GM18505 (cell line): ENCODE results near the gene SGSM2.
"Not testable (repeated sequence)": the region's sequence is repeated elsewhere in the genome, so short reads cannot be mapped to it uniquely, and the experiment has no call there.

ENCODE experiments used
- ATAC-seq: cut with Tn5 transposase; IDR thresholded peaks from one replicate; pipeline ENCODE4 v1.9.1; 2021; ENCODE audit not compliant: unreplicated experiment
- POLR2A ChIP-seq: IDR thresholded peaks from 4 replicates; pipeline ENCODE4 v1.6.1; 2011; ENCODE audit warnings: borderline replicate concordance; ENCODE audit not compliant: insufficient read depth, insufficient read length; ENCODE audit errors: extremely low read depth

The SGSM2 gene

DNA sequence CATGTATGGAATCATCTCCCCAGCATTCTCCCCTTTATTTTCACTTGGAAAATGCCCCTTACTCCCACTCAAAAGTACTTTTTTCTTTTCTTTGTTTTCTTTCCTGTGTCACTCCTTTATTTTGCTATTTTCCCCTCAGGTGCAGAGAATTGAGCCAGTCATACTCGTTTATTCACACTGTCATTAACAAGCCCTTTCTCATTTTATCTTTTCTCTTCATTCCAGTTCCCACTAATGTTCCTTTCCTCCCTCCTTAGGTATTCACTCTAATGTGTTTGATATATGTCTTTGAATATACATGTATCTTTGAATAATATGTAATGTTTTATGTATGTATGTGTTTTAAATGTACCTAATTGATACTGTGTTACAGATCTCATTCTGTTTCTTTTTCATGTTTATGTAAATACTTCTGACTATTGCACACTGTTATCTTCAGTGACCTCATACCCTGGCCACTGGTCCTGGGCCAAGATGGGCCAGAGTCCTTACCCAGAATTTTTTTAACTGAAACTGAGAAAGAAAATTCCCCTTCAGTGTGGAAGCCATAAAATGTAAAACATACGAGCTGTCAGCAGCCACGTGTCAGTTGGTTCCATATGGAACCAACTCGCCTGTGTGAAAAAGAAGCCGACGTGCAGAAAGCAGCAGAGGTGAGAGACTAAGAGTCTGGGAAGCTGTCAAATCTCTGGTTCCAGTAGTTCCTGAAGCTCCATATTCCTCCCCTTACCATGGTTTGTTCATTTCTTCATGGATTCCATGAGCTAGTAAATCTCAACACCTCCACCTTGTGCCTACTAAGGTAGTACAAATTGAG is 27.8 kb upstream of the SGSM2 start:
- TF ChIP-seq POLR2A = no peak
- ATAC-seq = no peak

- no peak for ATAC-seq
- no peak for TF ChIP-seq POLR2A
Measured at GRCh38 chr17:2312736-2313135, 24.6 kb upstream of the SGSM2 start.

- not testable (repeated sequence) for ATAC-seq
Measured at GRCh38 chr17:2316916-2317205, 20.4 kb upstream of the SGSM2 start.

DNA sequence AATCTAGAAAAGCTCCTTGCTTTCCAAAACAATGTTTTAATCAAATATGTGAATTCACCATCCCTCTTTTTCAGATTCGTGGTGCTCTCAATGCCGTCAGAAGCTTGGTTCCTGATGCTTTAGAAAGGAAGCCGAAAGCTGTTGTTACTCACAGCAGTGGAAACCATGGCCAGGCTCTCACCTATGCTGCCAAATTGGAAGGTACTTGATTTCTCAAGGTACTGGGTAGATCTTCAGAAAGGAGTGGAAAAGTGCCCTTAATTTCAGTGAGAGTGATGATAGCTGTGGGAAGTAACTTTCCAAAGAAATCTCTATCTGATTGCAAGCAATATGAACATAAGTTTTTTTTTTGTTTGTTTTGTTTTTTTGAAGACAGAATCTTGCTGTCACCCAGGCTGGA is 19.5 kb upstream of the SGSM2 start:
- no peak for TF ChIP-seq POLR2A
- ATAC-seq = no peak

- no peak for TF ChIP-seq POLR2A
- ATAC-seq = no peak
Measured at GRCh38 chr17:2319051-2319450, 18.2 kb upstream of the SGSM2 start.

DNA sequence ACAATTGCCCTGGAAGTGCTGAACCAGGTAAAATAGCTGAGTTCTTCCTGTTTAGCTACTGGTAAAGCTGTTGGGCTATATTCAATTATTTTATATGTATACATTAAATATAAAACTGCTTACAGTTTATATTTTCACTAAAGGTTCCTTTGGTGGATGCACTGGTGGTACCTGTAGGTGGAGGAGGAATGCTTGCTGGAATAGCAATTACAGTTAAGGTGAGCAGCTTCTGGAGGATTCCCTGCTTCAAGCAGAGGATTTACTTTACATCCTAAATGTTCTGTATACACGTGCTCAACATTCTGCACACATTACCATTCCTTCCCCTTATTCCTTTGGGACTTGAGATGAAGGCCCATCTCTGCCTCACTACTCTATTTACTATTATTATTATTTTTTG is 15.9 kb upstream of the SGSM2 start:
- TF ChIP-seq POLR2A = no peak
- ATAC-seq = no peak

- ATAC-seq = no peak
- TF ChIP-seq POLR2A = no peak
Measured at GRCh38 chr17:2323629-2324314, 13.5 kb upstream of the SGSM2 start.

DNA sequence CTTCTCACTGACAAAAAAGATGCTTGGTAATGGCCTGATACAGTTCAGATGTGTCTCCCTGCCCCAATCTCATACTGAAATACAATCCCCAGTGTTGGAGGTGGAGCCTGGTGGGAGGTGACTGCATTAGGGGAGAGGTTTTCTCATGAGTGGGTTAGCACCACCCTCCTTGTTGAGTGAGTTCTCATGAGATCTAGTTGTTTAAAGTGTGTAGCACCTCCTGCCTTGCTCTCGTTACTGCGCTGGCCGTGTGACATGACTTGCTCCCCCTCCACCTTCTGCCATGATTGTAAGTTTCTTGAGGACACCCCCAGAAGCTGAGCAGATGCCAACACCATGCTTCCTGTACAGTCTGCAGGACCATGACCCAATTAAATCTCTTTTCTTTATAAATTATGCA is 6.0 kb upstream of the SGSM2 start:
- no peak for TF ChIP-seq POLR2A
- ATAC-seq = no peak

GRCh38 chr17:2335726-2336214 is 1.5 kb upstream of the SGSM2 start:
- ATAC-seq = no peak

GRCh38 chr17:2336215-2336851 is 968 bp upstream of the SGSM2 start, which contains the start of gene TSR1:
TSS of gene TSR1 (minus strand) at chr17:2336457. CDS start at chr17:2336427, 30 bp downstream.
- peak; percentile 53 for ATAC-seq
- peak; percentile 91 for TF ChIP-seq POLR2A

More at GRCh38 chr17:2335726-2336214, 1.5 kb upstream of the SGSM2 start:
- no peak for TF ChIP-seq POLR2A

DNA sequence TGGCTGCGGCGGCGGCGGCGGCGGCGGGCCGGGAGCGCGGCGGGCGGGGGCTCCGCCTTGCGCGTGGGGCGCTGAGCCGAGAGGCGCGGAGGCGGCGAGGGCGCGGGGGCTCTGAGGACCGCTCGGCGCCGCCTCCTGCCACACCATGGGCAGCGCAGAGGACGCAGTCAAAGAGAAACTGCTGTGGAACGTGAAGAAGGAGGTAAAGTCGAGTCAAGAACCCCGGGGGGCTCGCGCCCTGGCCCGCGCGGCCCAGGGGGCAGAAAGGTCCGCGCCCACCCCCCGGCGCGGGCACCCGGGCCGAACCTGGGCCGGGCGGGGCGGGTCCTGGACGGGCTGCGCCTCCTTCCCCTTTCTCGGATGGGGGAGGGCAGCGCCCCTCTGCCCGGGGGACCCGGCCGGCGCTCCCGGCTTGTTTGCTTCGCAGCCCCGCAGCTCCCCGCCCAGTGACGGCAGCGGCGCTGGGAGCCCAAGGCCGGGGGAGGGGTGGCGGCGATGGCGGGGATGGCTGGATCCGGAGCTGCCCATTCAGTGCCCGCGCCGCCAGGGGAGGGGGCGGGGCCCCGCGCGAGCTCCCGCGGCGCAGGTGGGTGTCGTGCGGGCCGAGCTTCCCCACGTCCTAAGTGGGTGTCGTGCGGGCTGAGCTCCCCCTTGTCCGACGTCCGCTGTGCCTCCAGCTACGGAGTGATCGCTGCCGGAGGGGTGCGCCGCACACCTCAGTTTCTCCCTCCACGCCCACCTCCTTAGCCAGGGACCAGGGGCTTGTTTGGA is 428 bp downstream of the SGSM2 start:
- ATAC-seq = peak; percentile 28
- peak; percentile 7 for TF ChIP-seq POLR2A

DNA sequence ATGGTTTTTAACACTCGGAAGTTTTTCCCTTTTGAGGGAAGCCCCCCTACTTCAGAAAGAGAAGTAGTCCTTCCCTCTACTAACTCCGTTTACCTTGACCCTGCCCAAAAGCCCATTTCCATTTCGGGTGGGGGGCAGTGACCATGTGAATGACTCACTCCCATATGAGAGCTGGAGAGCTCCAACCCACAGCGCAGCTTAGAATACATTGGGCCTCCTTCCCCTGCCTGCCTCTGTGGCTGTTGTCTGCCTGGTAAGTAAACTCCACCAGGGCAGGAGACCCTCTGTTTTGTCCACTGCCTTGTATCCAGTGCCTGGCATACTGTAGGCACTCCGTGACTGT is 985 bp downstream of the SGSM2 start:
- no peak for TF ChIP-seq POLR2A
- no peak for ATAC-seq

DNA sequence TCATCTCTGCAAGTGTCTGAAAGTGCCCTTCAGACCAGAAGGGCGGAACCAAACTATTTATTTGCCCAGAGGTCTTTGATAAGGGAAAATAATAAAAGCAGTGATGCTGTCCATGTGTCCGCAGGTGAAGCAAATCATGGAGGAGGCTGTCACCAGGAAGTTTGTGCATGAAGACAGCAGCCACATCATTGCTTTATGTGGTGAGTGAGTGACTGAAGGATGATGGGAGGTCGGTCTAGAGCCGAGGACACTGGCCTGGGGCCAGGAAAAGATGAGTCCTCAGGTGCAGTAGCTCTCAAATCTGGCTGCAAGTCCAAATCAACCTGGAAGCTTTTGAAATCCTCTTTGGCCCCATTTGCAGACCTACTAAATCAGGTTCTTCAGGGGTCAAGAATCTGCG is 6.1 kb downstream of the SGSM2 start:
- TF ChIP-seq POLR2A = no peak
- no peak for ATAC-seq
